Measurements from ENCODE around the gene PLA2G4B.
"Not testable (repeated sequence)": the region's sequence is repeated elsewhere in the genome, so short reads cannot be mapped to it uniquely, and the experiment has no call there.

Gene PLA2G4B

GRCh38 chr15:41827290-41827879 is 11.3 kb upstream of the PLA2G4B start:
- DNase-seq, result peak in 5 of 58 donors; percentile 22 to 52 (median 38)

GRCh38 chr15:41827880-41828806 is 10.5 kb upstream of the PLA2G4B start, which contains the start of gene JMJD7:
JMJD7 (plus strand) TSS chr15:41828092; CDS start chr15:41828125, 33 bp downstream.
- peak; percentile 54 to 98 (median 92) for DNase-seq

GRCh38 chr15:41828807-41829141 is 9.9 kb upstream of the PLA2G4B start:
- no peak for DNase-seq

GRCh38 chr15:41829959-41830646 is 8.5 kb upstream of the PLA2G4B start:
- no peak for DNase-seq

- DNase-seq, result not testable (repeated sequence)
Observed at GRCh38 chr15:41831291-41831690, 7.4 kb upstream of the PLA2G4B start.

GRCh38 chr15:41832208-41832607 is 6.4 kb upstream of the PLA2G4B start:
- no peak for DNase-seq

GRCh38 chr15:41832875-41833274 is 5.8 kb upstream of the PLA2G4B start:
- DNase-seq, result no peak

- no peak for DNase-seq
Observed at GRCh38 chr15:41834096-41834495, 4.6 kb upstream of the PLA2G4B start.

GRCh38 chr15:41836073-41836472 is 2.6 kb upstream of the PLA2G4B start:
- DNase-seq, result no peak

- DNase-seq, result no peak
Observed at GRCh38 chr15:41836713-41837454, 1.8 kb upstream of the PLA2G4B start.

- DNase-seq, result no peak
Observed at GRCh38 chr15:41839781-41840491, 1.3 kb downstream of the PLA2G4B start.

- no peak for DNase-seq
Observed at GRCh38 chr15:41840673-41841072, 2.0 kb downstream of the PLA2G4B start.

- DNase-seq, result no peak
Observed at GRCh38 chr15:41841131-41841530, 2.5 kb downstream of the PLA2G4B start.

- DNase-seq, result no peak
Observed at GRCh38 chr15:41842229-41842628, 3.6 kb downstream of the PLA2G4B start.

- DNase-seq, result no peak
Observed at GRCh38 chr15:41843571-41843970, 4.9 kb downstream of the PLA2G4B start.

- no peak for DNase-seq
Observed at GRCh38 chr15:41844814-41845213, 6.2 kb downstream of the PLA2G4B start.

GRCh38 chr15:41847206-41847605 is 8.6 kb downstream of the PLA2G4B start:
- DNase-seq, result no peak

GRCh38 chr15:41847981-41848380 is 9.3 kb downstream of the PLA2G4B start:
- DNase-seq, result no peak

- no peak for DNase-seq
Observed at GRCh38 chr15:41848631-41849030, 10.0 kb downstream of the PLA2G4B start.

- no peak for DNase-seq
Observed at GRCh38 chr15:41849204-41849603, 10.6 kb downstream of the PLA2G4B start.

GRCh38 chr15:41849861-41850260 is 11.2 kb downstream of the PLA2G4B start:
- DNase-seq, result no peak
